ENCODE data around the gene LUZP2.

Gene LUZP2

DNA sequence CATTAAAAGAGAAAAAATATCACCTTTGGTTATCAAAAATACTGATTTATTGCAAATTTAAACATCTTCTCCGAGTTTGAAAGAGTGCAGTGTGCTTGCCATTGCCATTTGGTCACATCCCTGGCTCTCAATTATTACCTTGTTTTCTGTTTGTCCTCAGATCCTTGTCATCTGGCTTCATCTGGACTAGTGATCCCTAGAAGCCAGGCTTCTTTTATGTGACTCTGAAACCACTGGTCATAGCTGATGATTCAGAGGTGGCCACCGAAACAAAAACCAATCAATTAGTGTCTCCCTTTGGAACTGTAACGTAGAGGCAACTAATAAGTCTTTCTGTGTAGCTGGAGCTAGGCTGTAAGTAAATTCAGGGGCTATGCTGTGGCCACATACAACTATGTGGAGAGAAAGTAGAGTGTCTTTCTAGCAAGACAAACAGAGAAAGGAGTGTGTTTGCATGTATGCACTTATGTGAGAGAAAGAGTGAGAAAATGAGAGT lies 237.9 kb downstream of the LUZP2 start:
- no peak for DNase-seq

DNA sequence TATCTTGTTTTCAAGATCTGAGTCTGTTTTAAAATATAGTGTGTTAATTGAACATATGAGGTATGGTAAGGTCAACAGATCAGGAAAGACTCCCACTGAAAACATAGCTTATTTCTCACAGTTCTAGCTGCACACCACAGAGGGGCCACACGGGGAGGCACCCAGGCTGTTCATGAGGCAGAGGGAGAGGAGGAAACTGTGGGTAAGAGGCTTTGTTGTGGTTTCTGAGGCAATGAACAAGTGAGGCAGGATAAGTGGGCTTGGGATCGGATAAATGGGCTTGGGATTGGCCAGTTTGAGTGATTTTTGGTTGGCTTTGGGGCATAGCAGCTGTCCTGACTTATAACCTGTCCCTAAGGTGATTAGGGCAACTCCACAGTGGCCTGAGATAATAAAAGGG lies 242.1 kb downstream of the LUZP2 start:
- peak; percentile 56 for DNase-seq

DNA sequence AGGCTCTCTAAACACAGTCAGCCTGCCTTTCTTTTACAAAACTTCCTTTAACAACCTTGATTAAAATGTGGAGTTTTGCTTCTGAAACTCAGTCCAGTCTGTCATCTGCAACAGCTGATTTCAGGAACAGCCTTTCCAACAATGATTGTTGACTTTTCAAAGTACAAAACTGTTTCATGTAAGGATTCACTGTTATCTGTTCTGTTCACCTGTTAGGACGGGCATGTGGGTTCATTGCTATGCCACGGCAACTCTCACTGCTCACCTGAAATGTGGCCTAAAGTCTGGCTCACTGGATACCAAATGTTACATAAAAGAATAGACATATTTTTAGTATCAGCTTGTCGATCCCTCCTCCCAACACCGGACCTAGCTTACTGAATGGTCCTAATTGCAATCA lies 242.8 kb downstream of the LUZP2 start:
- DNase-seq: no peak

GRCh38 chr11:24747275-24748251 lies 250.7 kb downstream of the LUZP2 start:
- peak; percentile 13 for DNase-seq

GRCh38 chr11:24748261-24748660 lies 251.4 kb downstream of the LUZP2 start:
- DNase-seq: peak; percentile 52

DNA sequence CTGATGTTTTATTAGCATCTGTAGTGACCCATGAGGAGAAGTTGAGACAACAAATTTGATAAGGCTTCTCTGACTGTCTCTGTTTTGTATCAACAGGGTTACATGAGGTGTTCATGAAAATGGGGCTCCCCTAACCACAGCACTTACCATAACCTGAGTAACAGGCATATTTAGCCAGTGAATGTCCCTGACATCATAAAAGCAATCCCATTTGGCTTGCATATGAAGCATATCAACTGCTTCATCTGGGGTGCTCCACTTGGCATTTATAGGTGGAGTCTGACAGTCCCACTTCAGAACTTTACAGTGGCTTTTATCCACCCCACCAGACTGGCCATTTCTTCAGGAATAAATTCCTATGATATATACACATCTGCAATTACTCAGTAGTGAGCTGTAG lies 257.6 kb downstream of the LUZP2 start:
- no peak for DNase-seq

GRCh38 chr11:24755260-24755839 lies 258.5 kb downstream of the LUZP2 start:
- DNase-seq: no peak

DNA sequence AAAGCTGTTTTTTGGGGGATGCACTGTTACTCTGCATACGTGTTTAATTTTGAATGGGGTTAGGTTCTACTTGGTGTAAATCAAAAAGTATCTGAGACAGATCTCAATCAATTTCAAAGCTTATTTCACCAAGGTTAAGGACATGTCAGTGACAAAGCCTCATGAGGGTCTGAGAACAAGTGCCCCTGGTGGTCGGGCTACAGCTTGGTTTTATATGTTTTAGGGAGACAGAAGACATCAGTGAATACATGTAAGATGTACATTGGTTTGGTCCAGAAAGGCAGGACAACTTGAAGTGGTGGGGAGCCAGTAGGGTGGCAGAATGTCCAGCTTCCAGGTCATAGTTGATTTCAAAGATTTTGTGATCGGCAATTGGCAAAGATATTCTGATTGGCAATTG lies 262.9 kb downstream of the LUZP2 start:
- no peak for DNase-seq

GRCh38 chr11:24760681-24761080 lies 263.8 kb downstream of the LUZP2 start:
- DNase-seq: peak; percentile 68

DNA sequence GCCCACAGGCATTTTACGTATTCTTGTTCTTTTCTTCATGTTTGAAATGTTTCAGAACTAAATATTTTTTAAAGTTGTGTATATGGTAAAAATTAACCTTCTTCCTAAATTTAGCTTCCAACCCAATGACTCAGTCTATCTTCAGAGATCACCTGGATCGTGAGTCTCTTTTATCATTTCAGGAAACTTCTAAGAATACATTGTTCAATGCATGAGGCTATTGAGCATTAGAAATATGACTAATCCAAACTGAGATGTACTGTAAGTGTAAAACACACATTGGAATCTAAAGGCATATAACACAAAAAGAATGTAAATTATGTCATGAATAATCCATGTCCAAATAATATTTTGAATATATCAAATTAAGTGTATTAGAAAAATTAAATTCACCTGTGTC lies 265.2 kb downstream of the LUZP2 start:
- no peak for DNase-seq

DNA sequence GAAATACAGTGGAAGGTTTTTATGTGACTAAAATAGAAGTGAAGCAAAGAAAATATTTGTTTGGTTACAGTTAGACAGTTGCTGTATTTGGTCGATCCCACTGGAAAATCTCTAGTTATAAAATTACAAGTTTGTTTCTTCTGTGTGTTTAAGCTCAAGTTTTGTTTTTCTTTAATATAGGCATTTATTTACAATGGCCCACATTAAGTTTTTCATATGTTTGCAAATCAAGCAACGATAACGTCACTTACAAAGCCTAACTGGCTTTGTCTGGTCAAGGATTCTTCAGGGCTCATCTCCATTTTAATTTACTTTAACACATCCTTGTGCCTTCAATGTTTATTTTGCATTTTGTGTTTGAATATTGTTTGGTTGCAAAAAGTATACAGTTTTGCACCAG lies 270.6 kb downstream of the LUZP2 start:
- DNase-seq: no peak

DNA sequence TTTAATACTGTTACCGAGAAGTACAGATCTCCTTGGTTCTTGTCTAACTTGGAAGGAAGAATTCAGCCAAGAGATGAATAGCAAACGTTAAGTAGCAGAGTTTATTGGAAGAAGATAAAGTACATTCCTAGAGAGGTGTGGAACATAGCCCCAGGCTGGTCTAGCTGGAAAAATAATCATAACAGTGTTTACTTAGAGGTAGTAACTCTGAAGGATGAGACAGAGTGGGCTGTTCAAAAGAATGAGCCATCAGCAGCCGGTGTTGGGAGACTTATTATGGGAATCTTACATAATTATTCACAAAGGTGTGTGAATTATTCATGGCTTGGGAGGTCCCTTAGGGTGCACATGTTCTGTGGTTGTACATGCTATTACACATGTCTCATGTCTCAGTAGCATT lies 276.5 kb downstream of the LUZP2 start:
- DNase-seq: no peak

DNA sequence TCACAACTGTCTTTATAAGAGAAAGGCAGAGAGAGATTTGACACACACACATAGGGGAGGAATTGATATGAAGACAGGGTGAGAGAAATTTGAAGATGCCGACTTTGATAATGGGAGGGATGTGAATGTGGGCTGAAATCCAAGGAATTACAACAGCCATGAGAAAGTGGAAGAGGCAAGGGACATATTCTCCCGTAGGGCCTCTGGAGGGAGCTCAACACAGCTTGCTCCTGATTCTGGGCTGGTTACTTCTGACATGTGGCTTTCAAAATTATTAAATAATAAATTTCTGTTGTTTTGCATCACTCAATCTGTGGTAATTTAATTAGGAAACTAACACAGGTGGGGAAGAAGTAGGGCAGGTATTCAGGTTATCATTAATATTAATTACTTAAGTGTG lies 282.9 kb downstream of the LUZP2 start:
- no peak for DNase-seq

GRCh38 chr11:24781288-24781687 lies 284.4 kb downstream of the LUZP2 start:
- no peak for DNase-seq

- DNase-seq: no peak
Measured at GRCh38 chr11:24793479-24793878, 296.6 kb downstream of the LUZP2 start.

DNA sequence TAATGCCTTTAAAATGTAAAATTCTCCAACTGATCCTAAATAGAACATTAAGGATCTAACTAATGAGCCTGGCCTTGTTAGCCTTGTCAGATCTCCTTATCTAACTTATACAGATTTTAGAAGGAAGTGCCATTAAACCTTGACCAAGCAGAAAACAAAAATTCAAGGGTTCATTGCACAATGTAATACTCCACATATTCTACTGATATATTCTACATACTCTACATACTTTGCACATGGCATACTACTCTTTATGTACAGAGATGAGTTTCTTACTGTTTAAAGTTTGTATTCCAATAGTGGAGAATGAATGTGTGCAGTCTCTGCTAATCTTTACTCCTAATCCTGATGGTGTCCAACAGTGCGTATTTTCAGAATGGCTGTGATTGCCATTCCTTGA lies 297.2 kb downstream of the LUZP2 start:
- no peak for DNase-seq

- DNase-seq: no peak
Measured at GRCh38 chr11:24805671-24806070, 308.8 kb downstream of the LUZP2 start.

- DNase-seq: no peak
Measured at GRCh38 chr11:24808173-24808572, 311.3 kb downstream of the LUZP2 start.

- peak; percentile 62 for DNase-seq
Measured at GRCh38 chr11:24819006-24819405, 322.2 kb downstream of the LUZP2 start.

- DNase-seq: no peak
Measured at GRCh38 chr11:24819863-24820434, 323.1 kb downstream of the LUZP2 start.

DNA sequence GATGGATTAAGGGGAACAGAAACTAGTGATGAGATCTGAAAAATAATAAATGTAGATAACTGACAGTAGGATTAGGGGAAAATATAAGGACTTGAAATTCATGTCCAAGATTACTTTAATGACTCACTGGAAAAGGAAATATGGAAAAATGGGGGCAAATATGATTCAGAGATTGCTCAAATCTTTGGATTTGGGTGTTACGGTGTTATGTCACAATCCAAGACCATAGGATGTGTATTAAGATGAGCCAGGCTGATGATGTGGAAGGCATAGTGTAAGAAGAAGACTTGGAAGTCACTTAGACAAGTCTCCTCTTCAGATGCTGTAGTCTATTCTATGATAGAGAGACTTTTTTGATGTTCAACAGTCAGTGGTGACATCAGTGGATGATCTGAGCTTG lies 323.7 kb downstream of the LUZP2 start:
- DNase-seq: no peak

DNA sequence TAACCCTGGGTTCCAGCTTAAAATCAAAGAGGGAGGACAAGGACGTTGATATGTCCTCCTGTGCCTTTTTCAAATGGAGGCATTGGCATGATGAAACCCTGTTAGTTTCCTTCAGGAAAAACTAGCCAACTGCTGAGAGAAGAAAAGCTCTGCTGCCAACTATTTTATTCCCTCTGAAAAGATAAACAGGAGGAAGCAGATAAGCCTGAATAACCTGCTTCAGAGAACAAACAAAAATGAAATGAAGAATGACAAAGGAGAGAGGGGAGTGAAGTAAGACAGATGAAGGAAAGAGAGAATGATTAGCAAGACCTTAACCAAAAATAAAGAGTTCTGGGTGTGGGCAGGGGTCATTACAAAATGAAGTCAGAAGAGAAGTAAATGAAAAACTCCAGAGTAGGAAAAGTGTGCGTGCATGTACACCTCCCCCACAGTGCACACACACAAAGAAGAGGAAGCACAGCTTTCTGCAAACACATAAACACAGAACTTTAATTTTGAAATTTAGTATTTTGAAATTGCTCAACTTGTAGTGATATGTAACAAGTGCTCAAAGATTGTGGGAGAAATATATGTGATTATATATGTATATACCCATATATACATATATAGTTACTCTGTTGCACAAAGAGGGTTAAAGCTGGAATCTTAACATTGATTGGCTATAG lies 332.2 kb downstream of the LUZP2 start:
- DNase-seq: no peak

GRCh38 chr11:24833573-24833972 lies 336.7 kb downstream of the LUZP2 start:
- DNase-seq: no peak
